Measurements from ENCODE around the gene BBLN.

DNA sequence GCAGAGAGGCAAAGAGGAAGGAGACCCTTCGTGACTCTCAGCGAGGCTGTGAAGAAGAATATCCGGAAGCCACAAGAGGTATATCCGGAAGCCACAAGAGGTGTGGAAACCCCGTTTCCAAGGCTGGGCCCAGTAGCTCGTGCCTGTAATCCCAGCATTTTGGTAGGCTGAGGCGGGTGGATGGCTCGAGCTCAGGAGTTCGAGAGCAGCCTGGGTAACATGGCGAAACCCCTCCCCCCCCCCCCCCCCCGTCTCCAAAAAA is 612 bp upstream of the BBLN start:
- no peak for TF ChIP-seq CTCF (IDR thresholded peaks at IDR 0.05; ENCODE audit: low read depth, low read length)
- TF ChIP-seq EZH2phosphoT487 (IDR thresholded peaks at IDR 0.05; ENCODE audit: low read depth) = no peak
